ENCODE measurements around the gene GRAMD4. TPM values are rescaled to one million over a fixed set of nuclear protein-coding genes. Genes with fewer than 3 reads are reported as not detected.
"Not testable (repeated sequence)": the region's sequence is repeated elsewhere in the genome, so short reads cannot be mapped to it uniquely, and the experiment has no call there.

Gene GRAMD4
- total RNA-seq, 2 donors from 2014 or later: 58.5 to 95.4 TPM

- no peak for DNase-seq
- ATAC-seq: no peak
- intact Hi-C loops (cut with DNase I): loop anchor here in 1 of 2 donors (5.0 kb wide), 1 partner anchor 54 kb away; no protein-coding TSS in a partner anchor
These were observed 26.5 kb downstream of the GRAMD4 start for GRCh38 chr22:46646531-46647215.

DNA sequence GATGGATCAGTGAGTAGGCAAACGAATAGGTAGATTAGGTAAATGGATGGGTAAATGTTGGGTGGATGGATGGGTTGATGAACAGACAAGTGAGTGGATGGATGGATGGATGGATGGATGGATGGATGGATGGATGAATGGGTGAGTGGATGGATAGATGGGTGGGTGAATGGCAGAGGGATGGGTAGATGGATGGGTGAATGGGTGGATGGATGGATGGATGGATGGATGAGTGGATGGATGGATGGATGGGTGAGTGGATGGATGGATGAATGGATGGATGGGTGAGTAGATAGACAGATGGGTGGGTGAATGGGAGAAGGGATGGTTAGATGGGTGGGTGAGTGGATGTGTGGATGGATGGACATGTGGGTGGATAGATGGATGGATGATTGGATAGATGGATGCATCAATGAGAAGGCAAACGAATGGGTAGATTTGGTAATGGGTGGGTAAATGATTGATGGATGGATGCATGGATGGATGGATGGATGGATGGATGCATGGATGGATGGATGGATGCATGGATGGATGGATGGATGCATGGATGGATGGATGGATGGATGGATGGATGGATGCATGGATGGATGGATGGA, 28.1 kb downstream of the GRAMD4 start:
- ATAC-seq: not testable (repeated sequence)

GRCh38 chr22:46649141-46650077, 29.2 kb downstream of the GRAMD4 start:
- ATAC-seq: peak; percentile 51 to 69
- intact Hi-C loops (cut with DNase I): loop anchor here in 1 of 2 donors (5.0 kb wide), 1 partner anchor 57 kb away; no protein-coding TSS in a partner anchor
- DNase-seq: peak; percentile 71

More for the DNA sequence above, 28.1 kb downstream of the GRAMD4 start:
- intact Hi-C loops (cut with DNase I): loop anchor here in 1 of 2 donors (5.0 kb wide), 1 partner anchor 56 kb away; no protein-coding TSS in a partner anchor
- DNase-seq: not testable (repeated sequence)

DNA sequence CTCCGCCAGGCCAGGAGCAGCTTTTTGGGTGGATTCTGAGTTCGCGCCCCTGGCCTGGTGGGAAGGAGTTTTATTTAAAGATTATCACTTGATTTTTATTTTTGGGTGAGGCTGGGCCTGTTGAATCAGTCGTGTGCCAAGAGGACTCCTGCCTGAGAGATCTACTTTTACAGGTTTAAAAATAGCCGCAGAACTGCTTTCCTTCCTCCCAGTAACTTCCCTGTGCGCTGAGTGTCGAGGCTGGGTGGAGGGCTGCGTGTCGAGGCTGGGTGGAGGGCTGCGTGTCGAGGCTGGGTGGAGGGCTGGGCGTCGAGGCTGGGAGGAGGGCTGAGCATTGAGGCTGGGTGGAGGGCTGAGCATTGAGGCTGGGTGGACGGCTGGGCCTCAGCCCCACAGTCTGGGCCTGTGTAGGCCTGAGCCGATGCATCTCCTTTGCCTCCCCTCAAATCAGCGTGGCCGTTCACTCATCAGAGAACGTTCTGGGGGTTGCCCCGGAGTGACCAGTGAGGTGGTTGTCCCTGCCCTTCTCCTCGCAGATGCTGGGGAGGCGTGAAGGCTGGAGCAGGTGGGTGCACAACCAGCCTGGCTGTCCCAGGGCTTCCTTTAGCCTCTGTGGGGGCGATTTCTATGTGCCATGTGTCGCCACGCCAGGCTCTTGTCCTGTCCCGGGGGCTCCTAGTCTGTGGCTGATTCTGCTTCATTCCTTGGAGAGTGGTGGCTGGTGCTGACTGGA, 30.1 kb downstream of the GRAMD4 start:
- intact Hi-C loops (cut with DNase I): no loop called here
- DNase-seq (no peak), ATAC-seq (peak; percentile 9 to 15)

GRCh38 chr22:46651316-46651715, 31.1 kb downstream of the GRAMD4 start:
- intact Hi-C loops (cut with DNase I): no loop called here
- no peak for ATAC-seq
- no peak for DNase-seq

DNA sequence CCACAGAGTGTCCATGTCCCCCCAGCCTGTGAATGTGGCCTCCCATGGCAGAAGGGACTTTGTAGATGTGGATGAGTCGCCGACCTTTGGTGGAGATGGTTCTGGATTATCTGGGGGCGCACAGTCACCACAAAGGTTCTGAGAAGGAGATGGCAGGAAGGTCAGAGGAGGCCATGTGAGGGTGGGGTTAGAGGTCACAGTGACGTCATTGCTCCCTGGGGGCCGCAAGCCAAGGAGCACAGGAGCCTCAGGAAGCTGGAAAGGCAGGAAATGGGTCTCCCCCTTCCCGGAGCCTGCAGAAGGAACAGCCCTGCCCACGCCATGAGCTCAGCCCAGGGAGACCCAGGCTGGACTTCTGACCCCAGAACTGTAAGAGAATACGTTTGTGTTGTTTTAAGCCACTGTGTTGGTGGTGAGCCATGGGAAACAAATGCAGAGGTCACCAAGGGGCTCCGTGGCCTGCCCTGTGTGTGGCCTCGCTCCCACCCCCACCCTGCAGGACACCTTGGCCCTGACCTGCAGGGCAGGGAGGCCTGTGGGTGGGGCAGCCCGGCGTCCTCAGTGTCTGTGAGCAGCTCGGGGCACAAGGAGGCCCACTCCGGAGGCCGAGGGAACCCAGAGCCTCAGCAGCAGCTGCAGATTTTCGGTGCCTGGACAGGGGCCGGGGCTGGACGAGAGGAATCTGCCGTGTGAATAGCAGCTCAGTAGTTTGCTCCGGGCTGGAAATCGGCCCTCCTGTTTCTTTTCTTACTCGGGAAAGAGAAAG, 32.1 kb downstream of the GRAMD4 start:
- ATAC-seq (peak; percentile 17 to 27), DNase-seq (peak; percentile 72)
- intact Hi-C loops (cut with DNase I): no loop called here

DNA sequence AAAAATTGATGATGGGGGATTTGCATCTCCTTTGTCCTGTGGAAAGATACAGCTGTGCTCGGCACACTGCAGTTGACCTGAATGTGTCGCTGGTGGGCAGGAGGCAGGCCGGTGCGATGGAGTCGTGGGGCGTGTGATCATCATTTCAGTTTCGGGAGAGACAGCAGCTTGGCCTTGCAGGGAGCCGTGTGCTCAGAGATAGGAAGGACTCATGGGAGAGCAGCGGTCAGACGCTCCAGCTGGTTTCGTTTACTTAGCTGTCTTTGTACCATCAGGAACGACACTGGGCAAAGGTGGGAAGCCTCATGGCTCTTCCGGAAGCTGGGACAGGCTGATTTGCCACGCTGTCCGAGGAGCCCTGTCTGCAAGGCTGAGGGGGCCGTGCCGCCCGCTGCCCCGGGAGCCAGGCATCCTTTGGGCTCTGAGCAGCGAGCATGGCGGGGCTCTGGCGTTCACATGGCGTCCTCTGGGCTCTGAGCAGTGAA, 32.7 kb downstream of the GRAMD4 start:
- DNase-seq: no peak

DNA sequence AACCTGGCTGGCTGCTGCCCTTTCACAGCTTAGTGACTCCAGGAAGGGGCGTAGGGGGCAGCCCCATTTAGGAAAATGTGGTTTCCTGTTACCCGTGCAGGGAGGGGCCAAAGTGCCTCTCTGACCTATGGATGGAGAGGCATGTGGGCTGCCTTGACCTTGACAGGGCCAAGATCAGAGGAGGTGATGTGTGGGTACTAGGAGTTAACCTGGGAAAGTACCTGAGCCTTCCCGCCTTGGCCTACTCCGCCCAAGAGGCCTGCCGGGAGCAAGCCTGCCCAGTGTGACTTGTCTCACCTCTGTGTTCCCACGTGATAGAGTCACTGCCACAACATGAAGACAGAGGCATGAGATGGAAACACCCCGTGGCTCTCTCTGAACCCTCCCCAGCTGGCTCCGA, 33.4 kb downstream of the GRAMD4 start:
- DNase-seq: peak; percentile 21
- intact Hi-C loops (cut with DNase I): no loop called here
- ATAC-seq: no peak

More for the DNA sequence above, 32.7 kb downstream of the GRAMD4 start:
- ATAC-seq: peak; percentile 37 to 38
- intact Hi-C loops (cut with DNase I): no loop called here

- peak; percentile 27 for DNase-seq
- intact Hi-C loops (cut with DNase I): no loop called here
- ATAC-seq: no peak
These were observed 34.2 kb downstream of the GRAMD4 start for GRCh38 chr22:46654426-46654825.

DNA sequence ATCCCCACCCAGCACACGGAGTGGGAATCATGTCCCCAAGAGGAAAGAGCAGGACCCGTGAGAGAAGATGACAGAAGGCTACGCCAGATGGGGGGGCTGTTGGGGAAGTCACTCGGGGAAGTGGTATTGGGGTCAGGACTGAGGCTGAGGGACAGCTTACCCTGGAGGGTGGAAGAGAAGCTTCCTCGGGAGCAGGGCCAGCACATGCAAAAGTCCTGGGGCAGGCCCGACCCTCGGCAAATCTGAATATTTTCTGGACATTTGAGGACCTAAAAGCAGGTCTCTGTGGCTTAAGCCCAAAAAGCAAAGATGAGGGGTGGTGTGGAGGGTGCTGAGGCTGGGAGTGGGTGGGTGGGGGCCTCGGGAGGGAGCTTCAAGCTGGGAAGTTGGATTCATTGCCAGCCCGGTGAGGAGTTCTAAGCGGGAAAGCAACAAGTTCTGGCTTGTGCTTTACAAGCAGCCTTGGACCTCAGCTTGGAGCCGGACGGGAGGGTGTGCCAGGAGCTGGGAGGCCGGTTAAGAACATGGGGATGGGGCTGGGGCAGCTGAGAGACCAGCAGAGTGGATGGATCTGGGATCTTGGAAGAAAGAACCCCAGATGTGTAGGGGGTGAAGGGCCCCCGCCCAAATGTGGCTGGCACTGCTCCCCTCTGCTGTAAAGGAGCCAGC, 34.9 kb downstream of the GRAMD4 start:
- intact Hi-C loops (cut with DNase I): no loop called here
- ATAC-seq: no peak
- DNase-seq: no peak

DNA sequence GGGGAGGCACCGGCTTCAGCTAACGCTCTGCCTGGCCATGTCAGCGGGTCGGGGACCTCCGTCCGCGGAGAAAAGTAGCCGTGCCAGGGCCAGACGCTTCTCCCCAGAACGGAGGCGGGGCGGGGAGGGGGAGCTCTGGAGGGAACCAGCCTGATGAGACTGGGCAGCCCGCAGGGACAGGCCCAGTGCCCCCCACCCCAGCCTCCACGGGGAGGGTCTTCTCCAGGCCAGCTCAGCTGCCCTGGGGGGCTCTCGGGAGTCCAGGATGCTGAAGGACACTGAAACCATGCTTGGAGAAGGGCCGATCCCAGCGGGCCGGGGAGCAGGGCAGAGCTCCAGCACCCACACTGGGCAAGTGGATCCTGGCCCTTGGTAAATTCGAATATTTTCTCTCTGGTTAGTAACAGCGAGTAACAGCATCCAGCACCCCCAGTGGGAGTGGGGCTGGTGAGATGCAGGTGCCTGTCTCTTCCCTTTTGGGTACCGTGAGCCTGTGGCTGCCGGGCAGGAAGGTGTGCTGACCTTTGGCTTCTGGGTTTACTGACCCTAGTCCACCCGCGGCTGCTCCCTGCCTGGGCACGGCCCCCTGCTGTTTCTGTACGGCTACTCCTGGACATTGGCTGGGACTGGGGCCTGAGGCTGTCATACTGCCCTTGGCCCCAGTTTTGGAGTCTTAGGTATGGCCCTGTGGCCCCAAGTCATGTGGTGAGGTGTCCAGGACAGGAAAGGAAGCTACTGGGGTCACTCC, 35.8 kb downstream of the GRAMD4 start:
- no peak for ATAC-seq
- no peak for DNase-seq
- intact Hi-C loops (cut with DNase I): no loop called here

GRCh38 chr22:46656856-46657654, 36.9 kb downstream of the GRAMD4 start:
- intact Hi-C loops (cut with DNase I): no loop called here
- DNase-seq (no peak), ATAC-seq (no peak)

- ATAC-seq: no peak
- DNase-seq: no peak
- intact Hi-C loops (cut with DNase I): no loop called here
These were observed 37.4 kb downstream of the GRAMD4 start for GRCh38 chr22:46657655-46657953.

- intact Hi-C loops (cut with DNase I): no loop called here
These were observed 38.1 kb downstream of the GRAMD4 start for GRCh38 chr22:46657996-46658947.

More at GRCh38 chr22:46657996-46658947, 38.1 kb downstream of the GRAMD4 start:
- no peak for DNase-seq
- no peak for ATAC-seq
